Astrocyte of the spinal cord (primary cell): ENCODE results near the gene TRRAP.

Experiments
- DNase-seq: peaks from one replicate; pipeline ENCODE4 v3.0.0; 2011; ENCODE audit warnings: low read depth, low spot score
- H3K4me3 ChIP-seq: 2 replicates; pipeline ENCODE4 v1.5.1; 2011; ENCODE audit warnings: low read depth, mild to moderate bottlenecking, low read length, moderate library complexity
- in situ Hi-C: cut with HindIII; loops from 2 replicates; pipeline ENCODE4 v1.10.0; 2017; ENCODE audit warnings: low sequenced_read_pairs
- TF ChIP-seq, protein P1 (sequence below): IDR thresholded peaks from 2 replicates; pipeline ENCODE4 v1.5.1; 2012; ENCODE audit warnings: low read depth, mild to moderate bottlenecking, low read length, inconsistent platforms

The TRRAP gene

DNA sequence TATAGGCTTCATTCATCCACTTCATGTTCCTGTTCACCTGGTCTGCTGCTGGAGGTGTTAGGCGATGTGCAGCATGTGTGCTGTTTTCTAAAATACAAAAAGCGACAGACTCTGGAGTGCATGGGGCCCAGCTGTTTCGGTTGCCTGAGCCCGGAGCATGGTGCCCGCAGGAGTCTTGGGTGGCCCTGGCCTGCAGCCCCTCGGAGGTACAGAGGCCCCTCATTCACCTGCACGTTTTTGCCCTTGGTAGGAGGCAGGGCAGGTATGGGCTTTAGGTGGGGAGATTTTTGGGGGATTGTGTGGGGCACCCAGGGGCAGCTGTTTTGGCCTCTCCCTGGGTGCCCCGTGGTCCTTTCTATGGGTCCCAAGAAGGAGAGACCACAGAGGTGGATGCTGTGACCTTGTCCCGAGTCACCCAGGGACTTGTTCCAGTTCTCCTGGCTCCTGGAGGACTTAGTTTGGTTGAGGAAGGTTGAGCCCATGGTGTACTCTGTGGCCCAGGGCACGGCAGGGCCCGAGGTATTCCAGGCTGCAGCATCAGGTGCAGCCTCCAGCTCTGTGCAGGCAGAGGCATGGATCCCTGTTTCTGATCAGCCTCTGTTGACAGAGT is 130.7 kb downstream of the TRRAP start:
- H3K4me3 ChIP-seq, result no peak overlapping the region
- in situ Hi-C loops, result no loop called here
- DNase-seq, result no peak
- TF ChIP-seq, protein P1, sequence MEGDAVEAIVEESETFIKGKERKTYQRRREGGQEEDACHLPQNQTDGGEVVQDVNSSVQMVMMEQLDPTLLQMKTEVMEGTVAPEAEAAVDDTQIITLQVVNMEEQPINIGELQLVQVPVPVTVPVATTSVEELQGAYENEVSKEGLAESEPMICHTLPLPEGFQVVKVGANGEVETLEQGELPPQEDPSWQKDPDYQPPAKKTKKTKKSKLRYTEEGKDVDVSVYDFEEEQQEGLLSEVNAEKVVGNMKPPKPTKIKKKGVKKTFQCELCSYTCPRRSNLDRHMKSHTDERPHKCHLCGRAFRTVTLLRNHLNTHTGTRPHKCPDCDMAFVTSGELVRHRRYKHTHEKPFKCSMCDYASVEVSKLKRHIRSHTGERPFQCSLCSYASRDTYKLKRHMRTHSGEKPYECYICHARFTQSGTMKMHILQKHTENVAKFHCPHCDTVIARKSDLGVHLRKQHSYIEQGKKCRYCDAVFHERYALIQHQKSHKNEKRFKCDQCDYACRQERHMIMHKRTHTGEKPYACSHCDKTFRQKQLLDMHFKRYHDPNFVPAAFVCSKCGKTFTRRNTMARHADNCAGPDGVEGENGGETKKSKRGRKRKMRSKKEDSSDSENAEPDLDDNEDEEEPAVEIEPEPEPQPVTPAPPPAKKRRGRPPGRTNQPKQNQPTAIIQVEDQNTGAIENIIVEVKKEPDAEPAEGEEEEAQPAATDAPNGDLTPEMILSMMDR, result no peak

DNA sequence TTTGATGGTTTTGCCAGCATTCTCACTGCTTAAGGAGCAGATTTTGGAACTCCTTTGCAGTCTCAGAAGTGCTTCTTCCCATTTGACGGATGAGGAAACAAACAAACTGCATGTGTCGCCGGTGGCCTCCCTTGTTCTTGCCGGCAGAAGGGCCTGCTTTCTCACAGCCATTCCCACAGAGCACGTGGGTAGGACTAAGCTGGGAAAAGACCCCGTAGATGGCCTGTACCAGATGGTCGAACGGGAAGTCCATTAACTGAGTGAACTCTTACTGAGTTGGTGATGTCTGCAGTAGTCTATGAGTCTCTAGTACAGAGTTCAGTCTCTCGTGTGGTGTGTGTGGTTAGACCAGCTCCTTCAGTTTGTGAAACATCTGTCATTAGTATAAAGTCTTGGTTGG is 131.9 kb downstream of the TRRAP start:
- no peak for DNase-seq
- no peak overlapping the region for H3K4me3 ChIP-seq
- in situ Hi-C loops, result no loop called here
- TF ChIP-seq, protein P1, result no peak

DNA sequence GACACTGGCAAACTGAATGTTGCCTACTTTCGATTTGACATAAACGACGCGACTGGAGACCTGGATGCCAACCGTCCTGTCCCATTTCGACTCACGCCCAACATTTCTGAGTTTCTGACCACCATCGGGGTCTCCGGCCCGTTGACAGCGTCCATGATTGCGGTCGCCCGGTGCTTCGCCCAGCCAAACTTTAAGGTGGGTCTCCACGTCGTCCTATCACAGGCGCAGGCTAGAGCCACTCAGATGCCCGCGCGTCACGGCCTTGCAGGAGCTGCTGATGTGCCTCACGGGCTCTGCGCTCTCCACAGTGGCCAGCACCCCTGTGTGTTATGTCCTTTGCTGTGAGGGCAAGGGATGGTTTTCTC is 133.0 kb downstream of the TRRAP start:
- in situ Hi-C loops, result no loop called here
- DNase-seq, result no peak
- TF ChIP-seq, protein P1, result no peak
- H3K4me3 ChIP-seq, result no peak overlapping the region

DNA sequence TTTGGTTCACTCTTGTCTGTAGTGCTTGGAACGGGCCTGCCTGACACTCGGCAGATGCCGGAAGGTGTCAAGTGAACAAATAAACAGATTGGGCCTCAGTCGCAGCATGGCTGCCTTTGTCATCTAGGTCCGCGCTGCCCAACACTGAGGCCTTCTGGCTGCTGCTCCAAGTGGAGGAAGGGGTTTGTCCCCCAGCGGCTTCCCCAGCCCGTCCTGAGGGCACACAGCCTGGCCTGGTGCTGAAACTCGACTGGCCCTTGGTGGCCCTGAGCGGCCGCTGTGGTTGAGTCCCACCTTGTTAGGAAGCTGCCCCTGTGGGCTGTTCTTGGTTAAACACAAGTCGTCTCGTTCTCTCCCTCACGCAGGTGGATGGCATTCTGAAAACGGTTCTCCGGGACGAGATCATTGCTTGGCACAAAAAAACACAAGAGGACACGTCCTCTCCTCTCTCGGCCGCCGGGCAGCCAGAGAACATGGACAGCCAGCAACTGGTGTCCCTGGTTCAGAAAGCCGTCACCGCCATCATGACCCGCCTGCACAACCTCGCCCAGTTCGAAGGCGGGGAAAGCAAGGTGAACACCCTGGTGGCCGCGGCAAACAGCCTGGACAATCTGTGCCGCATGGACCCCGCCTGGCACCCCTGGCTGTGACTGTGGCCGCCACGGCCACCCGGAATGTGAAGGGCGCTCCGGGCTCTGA is 133.5 kb downstream of the TRRAP start:
- TF ChIP-seq, protein P1, result no peak
- no peak overlapping the region for H3K4me3 ChIP-seq
- in situ Hi-C loops, result no loop called here
- no peak for DNase-seq

DNA sequence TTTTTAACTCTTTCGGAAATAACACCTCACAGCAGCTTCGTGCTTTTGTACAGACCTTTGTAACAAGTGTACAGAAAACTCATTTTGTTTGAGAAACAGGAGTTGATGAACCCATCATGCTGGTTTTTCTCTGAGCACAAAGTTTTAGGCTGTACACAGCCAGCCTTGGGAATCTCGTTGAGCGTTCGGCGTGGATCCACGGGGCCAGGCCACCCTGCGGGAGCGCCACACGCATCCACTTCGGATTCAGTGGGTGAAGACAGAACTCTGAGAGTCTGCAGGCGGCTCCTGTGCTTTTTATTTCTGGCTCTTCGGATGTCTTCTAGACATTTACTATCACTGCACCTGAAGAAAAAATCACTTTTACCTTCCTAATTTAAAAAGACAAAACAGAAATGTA is 134.4 kb downstream of the TRRAP start:
- DNase-seq, result no peak
- TF ChIP-seq, protein P1, result no peak
- H3K4me3 ChIP-seq, result no peak overlapping the region
- in situ Hi-C loops, result no loop called here

DNA sequence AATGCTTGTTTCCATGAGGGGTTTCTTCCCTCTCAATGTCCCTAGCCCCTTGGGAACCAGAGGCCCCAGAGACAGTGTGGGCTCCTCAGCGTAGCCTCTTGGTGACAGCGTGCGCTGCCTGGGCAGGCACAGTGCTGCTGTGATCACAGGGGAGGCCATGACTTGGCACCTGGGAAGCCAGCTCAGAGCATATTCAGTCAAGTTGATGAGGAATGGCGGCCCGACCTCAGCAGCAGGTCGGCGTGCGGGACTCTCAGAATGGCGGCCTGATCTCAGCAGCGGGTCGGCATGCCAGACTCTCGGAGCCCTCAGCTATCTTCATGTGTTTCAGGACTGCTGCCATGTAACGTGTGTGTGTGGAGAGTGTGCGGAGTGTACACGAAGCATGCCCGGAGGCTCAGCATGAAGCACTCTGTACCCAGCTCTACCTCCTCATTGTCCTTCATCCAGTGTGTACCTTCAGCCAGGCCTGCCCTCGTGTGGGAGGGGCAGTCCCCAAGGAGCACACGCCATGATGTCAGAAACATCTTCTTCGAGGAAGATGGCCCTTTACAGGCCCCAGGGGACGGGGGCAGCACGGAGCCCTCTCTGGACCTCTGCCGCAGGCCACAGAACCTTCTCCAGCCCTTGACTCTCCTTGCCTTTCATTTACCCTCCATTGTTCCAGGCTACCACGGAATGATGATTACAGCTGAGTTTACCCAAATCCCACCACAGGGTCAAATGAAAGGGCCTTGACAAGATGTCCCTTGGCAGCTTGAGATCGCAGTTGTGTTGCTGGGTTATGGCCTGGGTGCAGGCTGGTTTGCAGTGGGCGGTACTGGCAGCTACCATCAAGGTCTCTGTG is 135.2 kb downstream of the TRRAP start:
- TF ChIP-seq, protein P1, result no peak
- in situ Hi-C loops, result no loop called here
- no peak for DNase-seq
- no peak overlapping the region for H3K4me3 ChIP-seq
